Endothelial cell (in vitro differentiated cells): ENCODE measurements around the gene PAGR1. TPM values are rescaled to one million over a fixed set of nuclear protein-coding genes. Genes with fewer than 3 reads are reported as not detected.
"Not testable (repeated sequence)": the region's sequence is repeated elsewhere in the genome, so short reads cannot be mapped to it uniquely, and the experiment has no call there.

Source experiments
- DNase-seq: peaks from one replicate; pipeline ENCODE4 v3.0.0; 2021; ENCODE audit warnings: low spot score
- H3K27ac Mint-ChIP-seq: one replicate; pipeline ENCODE4 v1.8.0; 2021; ENCODE audit warnings: mixed read lengths, inconsistent platforms; ENCODE audit not compliant: unreplicated experiment
- H3K27me3 Mint-ChIP-seq: one replicate; pipeline ENCODE4 v1.8.0; 2021; ENCODE audit warnings: mild to moderate bottlenecking, moderate library complexity, mixed read lengths, inconsistent platforms; ENCODE audit not compliant: unreplicated experiment
- H3K36me3 Mint-ChIP-seq: one replicate; pipeline ENCODE4 v1.8.0; 2021; ENCODE audit warnings: mild to moderate bottlenecking, low read depth, mixed read lengths, inconsistent platforms; ENCODE audit not compliant: unreplicated experiment
- H3K4me1 Mint-ChIP-seq: one replicate; pipeline ENCODE4 v1.8.0; 2021; ENCODE audit warnings: mild to moderate bottlenecking, mixed read lengths, inconsistent platforms; ENCODE audit not compliant: unreplicated experiment
- H3K4me3 Mint-ChIP-seq: one replicate; pipeline ENCODE4 v1.8.0; 2021; ENCODE audit warnings: mild to moderate bottlenecking, mixed read lengths, inconsistent platforms; ENCODE audit not compliant: unreplicated experiment
- H3K9me3 Mint-ChIP-seq: one replicate; pipeline ENCODE4 v1.8.0; 2021; ENCODE audit warnings: mixed read lengths, inconsistent platforms; ENCODE audit not compliant: unreplicated experiment
- total RNA-seq: library from RNA; stranded (reverse); fragmentation: NEBNext Ultra II Directional; extraction: Animal tissue kit (Norgen Biotek cat#: 25700); gene quantifications from one replicate; pipeline ENCODE4 v1.2.1, GENCODE V29; 2021; ENCODE audit not compliant: unreplicated experiment
- TF ChIP-seq, protein P1 (sequence below): fragments of 200-600 bp; sonication (generic); IDR thresholded peaks from one replicate; pipeline ENCODE4 v1.5.0; 2021; ENCODE audit warnings: antibody characterized with exemption; ENCODE audit not compliant: unreplicated experiment

The PAGR1 gene
- total RNA-seq, 1 donor from 2014 or later, result 38.6 TPM

DNA sequence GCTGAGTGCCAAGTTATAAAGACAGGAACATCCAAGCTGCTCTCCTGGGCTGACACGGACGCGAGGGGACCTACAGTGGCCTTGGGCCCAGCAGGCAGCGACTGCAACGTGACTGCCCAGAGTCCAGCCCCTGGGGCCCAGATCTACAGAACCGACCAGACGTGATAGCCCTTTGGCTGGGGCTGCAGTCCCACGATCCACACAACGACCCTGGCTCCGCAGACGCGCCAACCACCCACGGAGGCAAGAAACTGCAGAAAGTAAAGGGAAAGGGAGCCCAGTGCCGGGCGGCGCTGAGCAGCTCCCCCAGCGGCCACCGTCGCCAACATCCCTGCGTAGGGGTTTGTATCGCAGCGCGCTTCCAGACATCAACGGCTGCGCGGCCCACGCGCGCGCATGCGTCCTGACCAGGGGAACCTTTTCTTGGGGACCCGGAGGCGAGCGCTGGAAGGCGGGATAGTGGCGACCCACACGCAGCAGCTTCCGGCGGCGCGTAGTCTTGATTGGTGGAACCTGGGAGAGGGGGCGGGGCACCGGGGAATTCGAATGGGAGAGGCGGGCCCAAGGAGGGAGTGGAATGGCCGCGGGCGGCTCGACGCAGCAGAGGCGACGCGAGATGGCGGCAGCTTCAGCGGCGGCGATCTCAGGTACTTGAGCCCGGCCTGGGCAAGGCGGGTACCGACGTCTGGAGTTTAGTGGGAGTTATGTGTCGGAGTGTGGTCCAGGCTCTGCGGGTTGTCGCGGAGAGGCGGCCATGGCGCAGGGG lies 25.6 kb upstream of the PAGR1 start, which contains the start of gene KIF22:
TSS of gene KIF22 (plus strand) at position 569 of the 766 bp plus-strand sequence. CDS start at position 578, 9 bp downstream.
- peak within 1 kb of the TSS; percentile 67 for H3K27ac Mint-ChIP-seq
- H3K36me3 Mint-ChIP-seq, result peaks cover 7% of the 10 kb centered on the region
- no peaks in the 10 kb centered on the region for H3K9me3 Mint-ChIP-seq
- TF ChIP-seq, protein P1, sequence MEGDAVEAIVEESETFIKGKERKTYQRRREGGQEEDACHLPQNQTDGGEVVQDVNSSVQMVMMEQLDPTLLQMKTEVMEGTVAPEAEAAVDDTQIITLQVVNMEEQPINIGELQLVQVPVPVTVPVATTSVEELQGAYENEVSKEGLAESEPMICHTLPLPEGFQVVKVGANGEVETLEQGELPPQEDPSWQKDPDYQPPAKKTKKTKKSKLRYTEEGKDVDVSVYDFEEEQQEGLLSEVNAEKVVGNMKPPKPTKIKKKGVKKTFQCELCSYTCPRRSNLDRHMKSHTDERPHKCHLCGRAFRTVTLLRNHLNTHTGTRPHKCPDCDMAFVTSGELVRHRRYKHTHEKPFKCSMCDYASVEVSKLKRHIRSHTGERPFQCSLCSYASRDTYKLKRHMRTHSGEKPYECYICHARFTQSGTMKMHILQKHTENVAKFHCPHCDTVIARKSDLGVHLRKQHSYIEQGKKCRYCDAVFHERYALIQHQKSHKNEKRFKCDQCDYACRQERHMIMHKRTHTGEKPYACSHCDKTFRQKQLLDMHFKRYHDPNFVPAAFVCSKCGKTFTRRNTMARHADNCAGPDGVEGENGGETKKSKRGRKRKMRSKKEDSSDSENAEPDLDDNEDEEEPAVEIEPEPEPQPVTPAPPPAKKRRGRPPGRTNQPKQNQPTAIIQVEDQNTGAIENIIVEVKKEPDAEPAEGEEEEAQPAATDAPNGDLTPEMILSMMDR, result peak; percentile 48
- DNase-seq, result peak; percentile 99
- H3K4me3 Mint-ChIP-seq, result peak within 1 kb of the TSS; percentile 97
- H3K4me1 Mint-ChIP-seq, result peaks cover 13% of the 10 kb centered on the region
- peaks cover 10% of the 10 kb centered on the region for H3K27me3 Mint-ChIP-seq

DNA sequence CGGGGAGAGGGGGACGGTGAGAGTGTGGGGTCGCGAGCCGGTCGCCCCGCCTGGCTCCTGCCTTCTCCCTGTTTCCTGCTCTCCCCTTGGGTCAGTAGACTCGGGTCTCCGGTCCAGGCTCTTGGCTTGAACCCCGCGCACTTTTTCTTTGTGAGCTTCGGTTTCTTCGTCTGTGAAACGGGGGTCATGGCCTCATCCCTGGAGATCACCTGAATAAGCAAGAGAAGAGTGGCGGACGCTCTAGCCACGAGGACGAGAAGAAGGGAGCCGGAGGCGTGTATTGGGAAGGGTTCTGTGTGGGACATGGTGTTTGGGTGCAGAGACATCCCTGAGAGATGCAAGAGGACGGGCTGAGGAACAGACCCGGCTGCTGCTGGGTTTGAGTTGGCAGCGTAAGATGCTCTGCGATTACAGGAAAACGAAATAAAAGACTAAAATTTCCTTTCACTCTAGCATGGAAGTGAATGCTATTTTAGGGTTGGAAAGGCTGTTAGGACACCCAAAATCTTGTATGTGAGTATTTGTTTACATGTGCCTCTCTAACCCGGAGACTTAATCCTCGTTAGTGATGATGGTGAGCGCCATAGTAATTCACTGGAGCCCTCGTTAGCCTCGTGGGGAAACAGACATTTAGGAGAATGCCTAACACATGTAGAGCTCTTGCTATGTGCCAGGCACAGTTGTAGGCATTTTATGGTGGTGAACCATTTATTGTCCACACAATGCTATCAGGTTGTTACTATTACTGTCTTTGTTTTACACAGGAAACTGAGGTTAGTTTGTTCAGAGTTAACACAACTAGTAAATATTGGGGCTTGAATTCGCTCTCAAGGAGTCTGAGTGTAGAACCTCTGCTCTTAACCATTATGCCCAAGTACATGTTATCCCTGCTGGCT lies 24.8 kb upstream of the PAGR1 start:
- peaks cover 7% of the 10 kb centered on the region for H3K36me3 Mint-ChIP-seq
- peaks cover 13% of the 10 kb centered on the region for H3K4me1 Mint-ChIP-seq
- peak overlapping the region; percentile 67 for H3K27ac Mint-ChIP-seq
- H3K27me3 Mint-ChIP-seq, result peaks cover 10% of the 10 kb centered on the region
- H3K9me3 Mint-ChIP-seq, result no peaks in the 10 kb centered on the region
- DNase-seq, result no peak
- TF ChIP-seq, protein P1, result no peak
- peak overlapping the region; percentile 97 for H3K4me3 Mint-ChIP-seq

DNA sequence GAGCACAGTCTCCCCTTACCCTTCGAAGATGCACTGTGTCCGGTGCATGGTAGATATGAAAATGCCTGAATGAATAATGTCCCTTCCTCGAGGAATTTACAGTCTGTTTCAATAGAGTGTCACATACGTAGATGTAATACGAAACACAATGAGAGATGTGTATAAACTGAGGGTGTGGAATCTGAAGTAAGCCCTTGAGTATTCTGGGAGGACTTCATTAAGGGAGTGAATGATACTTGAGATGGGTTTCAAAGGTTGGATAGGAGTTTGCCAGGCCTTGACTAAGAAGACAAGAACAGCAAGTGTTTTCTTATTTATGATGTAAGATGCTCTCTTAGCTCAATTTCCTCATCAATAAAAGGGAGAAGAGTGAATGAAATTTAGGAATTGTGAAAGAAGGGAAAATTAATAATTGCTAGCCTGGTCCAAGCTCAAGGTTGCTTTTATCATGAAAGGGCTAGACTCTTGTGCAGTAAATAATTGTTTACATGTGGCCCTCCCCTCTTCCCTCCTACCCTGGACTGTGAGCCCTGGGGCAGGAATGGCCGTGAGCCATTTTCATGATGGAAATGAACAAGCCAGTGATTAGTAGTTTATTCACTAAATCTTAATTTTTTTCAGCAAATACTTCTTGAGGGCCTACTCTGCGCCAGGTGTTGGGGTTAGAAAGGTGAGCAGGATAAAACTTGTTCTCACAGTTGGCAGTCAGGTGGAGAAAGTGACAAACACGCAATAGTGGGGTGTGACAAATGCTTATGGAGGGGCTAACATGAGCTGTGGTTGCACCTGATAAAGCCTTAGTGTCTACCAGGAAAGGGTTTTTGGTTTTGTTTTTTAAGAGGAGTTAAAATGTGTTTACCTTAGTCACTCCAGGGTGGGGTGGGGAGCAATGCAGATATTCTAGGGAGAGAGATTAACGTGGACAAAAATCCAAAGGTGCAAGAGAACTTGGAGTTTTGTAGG lies 23.8 kb upstream of the PAGR1 start:
- peak overlapping the region; percentile 22 for H3K27ac Mint-ChIP-seq
- TF ChIP-seq, protein P1, result no peak
- peak overlapping the region; percentile 97 for H3K4me3 Mint-ChIP-seq
- H3K4me1 Mint-ChIP-seq, result peaks cover 13% of the 10 kb centered on the region
- H3K27me3 Mint-ChIP-seq, result peaks cover 10% of the 10 kb centered on the region
- no peaks in the 10 kb centered on the region for H3K9me3 Mint-ChIP-seq
- H3K36me3 Mint-ChIP-seq, result peaks cover 7% of the 10 kb centered on the region
- no peak for DNase-seq

DNA sequence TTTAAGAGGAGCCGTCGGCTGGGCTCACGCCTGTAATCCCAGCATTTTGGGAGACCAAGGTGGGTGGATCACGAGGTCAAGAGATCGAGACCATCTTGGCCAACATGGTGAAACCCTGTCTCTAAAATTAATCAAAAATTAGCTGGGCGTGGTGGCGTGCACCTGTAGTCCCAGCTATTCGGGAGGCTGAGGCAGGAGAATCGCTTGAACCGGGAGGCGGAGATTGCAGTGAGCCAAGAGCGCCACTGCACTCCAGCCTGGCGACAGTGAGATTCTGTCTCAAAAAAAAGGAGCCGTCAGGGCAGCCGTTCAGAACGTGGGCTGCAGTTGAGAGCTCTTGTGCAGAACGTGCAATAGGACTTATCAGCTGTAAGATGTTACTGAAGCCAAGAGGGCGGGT lies 22.8 kb upstream of the PAGR1 start:
- Mint-ChIP-seq H3K4me1 (peaks cover 13% of the 10 kb centered on the region), H3K27me3 (peaks cover 10% of the 10 kb centered on the region), H3K4me3 (peak overlapping the region; percentile 68), H3K36me3 (peaks cover 12% of the 10 kb centered on the region)
- DNase-seq, H3K27ac Mint-ChIP-seq, H3K9me3 Mint-ChIP-seq: not testable (repeated sequence)

DNA sequence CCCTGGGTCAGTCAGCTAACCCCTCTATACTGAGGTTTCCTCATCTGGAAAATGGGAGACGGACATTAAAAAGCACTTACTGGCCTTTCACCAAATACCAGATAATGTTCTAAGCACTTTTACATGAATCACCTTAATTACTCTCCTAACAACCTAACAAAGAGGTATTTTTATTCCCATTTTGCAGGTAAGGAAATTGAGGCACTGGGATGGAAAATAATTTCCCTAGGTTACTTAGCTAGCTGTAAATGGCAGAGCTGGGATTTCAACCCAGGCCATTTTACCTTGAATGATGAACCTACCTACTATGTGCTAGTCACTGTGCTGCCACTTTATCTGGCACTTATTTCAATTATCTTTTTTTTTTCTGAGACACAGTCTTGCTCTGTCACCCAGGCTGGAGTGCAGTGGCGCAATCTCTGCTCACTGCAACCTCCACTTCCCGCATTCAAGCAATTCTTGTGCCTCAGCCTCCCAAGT lies 21.7 kb upstream of the PAGR1 start:
- H3K4me1 Mint-ChIP-seq, result peaks cover 13% of the 10 kb centered on the region
- no peaks in the 10 kb centered on the region for H3K9me3 Mint-ChIP-seq
- H3K36me3 Mint-ChIP-seq, result peaks cover 15% of the 10 kb centered on the region
- TF ChIP-seq, protein P1, result no peak
- no peak overlapping the region for H3K27ac Mint-ChIP-seq
- DNase-seq, result no peak
- H3K27me3 Mint-ChIP-seq, result peaks cover 10% of the 10 kb centered on the region
- H3K4me3 Mint-ChIP-seq, result no peak overlapping the region
